CD4-positive, alpha-beta T cell treated with Interleukin-10 for 1 hour (primary cell): ENCODE measurements around the gene ENOX2.
"Not testable (repeated sequence)": the region's sequence is repeated elsewhere in the genome, so short reads cannot be mapped to it uniquely, and the experiment has no call there.

ENCODE experiments used
- DNase-seq: peaks from one replicate; pipeline ENCODE4 v3.0.0-alpha.2; 2020

ENOX2 gene

GRCh38 chrX:130902783-130903613 is at the start of gene ENOX2:
TSS of gene ENOX2 (minus strand) at chrX:130903209. CDS start at chrX:130703216, 199,993 bp downstream.
- peak; percentile 93 for DNase-seq

- DNase-seq, result no peak
Observed at GRCh38 chrX:130952266-130953043, 49.4 kb upstream of the ENOX2 start.

GRCh38 chrX:130944230-130944629 is 41.2 kb upstream of the ENOX2 start:
- no peak for DNase-seq

GRCh38 chrX:130937101-130937500 is 34.1 kb upstream of the ENOX2 start:
- DNase-seq, result no peak

- no peak for DNase-seq
Observed at GRCh38 chrX:130933358-130933757, 30.3 kb upstream of the ENOX2 start.

- not testable (repeated sequence) for DNase-seq
Observed at GRCh38 chrX:130920405-130920804, 17.4 kb upstream of the ENOX2 start.

GRCh38 chrX:130919676-130920075 is 16.7 kb upstream of the ENOX2 start:
- DNase-seq, result not testable (repeated sequence)

- DNase-seq, result not testable (repeated sequence)
Observed at GRCh38 chrX:130918498-130918897, 15.5 kb upstream of the ENOX2 start.

GRCh38 chrX:130916636-130917422 is 13.8 kb upstream of the ENOX2 start:
- peak; percentile 49 for DNase-seq

- no peak for DNase-seq
Observed at GRCh38 chrX:130915302-130915701, 12.3 kb upstream of the ENOX2 start.

- no peak for DNase-seq
Observed at GRCh38 chrX:130909469-130910136, 6.6 kb upstream of the ENOX2 start.

- DNase-seq, result no peak
Observed at GRCh38 chrX:130906776-130907175, 3.8 kb upstream of the ENOX2 start.

GRCh38 chrX:130902446-130902782 is 595 bp downstream of the ENOX2 start:
- DNase-seq, result no peak

GRCh38 chrX:130896802-130897501 is 6.1 kb downstream of the ENOX2 start:
- no peak for DNase-seq

GRCh38 chrX:130896026-130896425 is 7.0 kb downstream of the ENOX2 start:
- DNase-seq, result no peak

- no peak for DNase-seq
Observed at GRCh38 chrX:130895299-130895698, 7.7 kb downstream of the ENOX2 start.

- DNase-seq, result no peak
Observed at GRCh38 chrX:130893356-130894085, 9.5 kb downstream of the ENOX2 start.

- DNase-seq, result no peak
Observed at GRCh38 chrX:130887376-130887775, 15.6 kb downstream of the ENOX2 start.

- DNase-seq, result no peak
Observed at GRCh38 chrX:130885996-130886395, 17.0 kb downstream of the ENOX2 start.

- no peak for DNase-seq
Observed at GRCh38 chrX:130885508-130885907, 17.5 kb downstream of the ENOX2 start.

GRCh38 chrX:130884627-130885026 is 18.4 kb downstream of the ENOX2 start:
- DNase-seq, result no peak
